SK-N-SH treated with all-trans-retinoic acid at 6 μM for 48 hours (cell line): ENCODE data around the gene OR2T11.

Experiments
- ATAC-seq: fragments of 200-7000 bp; cut with Tn5 transposase; 3 replicates; pipeline ENCODE4 v1.9.1; 2020; ENCODE audit warnings: mild to moderate bottlenecking, moderate library complexity
- ARNTL ChIP-seq: fragments of 450-650 bp; formaldehyde crosslinking; IDR thresholded peaks from 2 replicates; pipeline ENCODE4 v1.5.0; 2020; ENCODE audit warnings: low read depth, mild to moderate bottlenecking, moderate library complexity, borderline replicate concordance
- BACH2 ChIP-seq: fragments of 250-450 bp; sonication (Bioruptor Pico); IDR thresholded peaks from 2 replicates; pipeline ENCODE4 v1.9.0; 2021; ENCODE audit warnings: mild to moderate bottlenecking, borderline replicate concordance
- CREB5 ChIP-seq: fragments of 250-450 bp; sonication (Bioruptor Pico); IDR thresholded peaks from 2 replicates; pipeline ENCODE4 v1.5.1; 2020; ENCODE audit warnings: low read depth, mild to moderate bottlenecking, moderate library complexity
- CSDC2 ChIP-seq: fragments of 250-450 bp; sonication (Bioruptor Pico); IDR thresholded peaks from 2 replicates; pipeline ENCODE4 v1.5.0; 2020; ENCODE audit warnings: mild to moderate bottlenecking, moderate library complexity
- ESRRG ChIP-seq: fragments of 250-450 bp; sonication (Bioruptor Pico); IDR thresholded peaks from 2 replicates; pipeline ENCODE4 v1.6.1; 2021; ENCODE audit warnings: mild to moderate bottlenecking
- GLIS3 ChIP-seq: fragments of 250-450 bp; sonication (Bioruptor Pico); IDR thresholded peaks from 2 replicates; pipeline ENCODE4 v1.5.0; 2020; ENCODE audit warnings: mild to moderate bottlenecking, moderate library complexity
- ISL1 ChIP-seq: fragments of 250-450 bp; sonication (Bioruptor Pico); IDR thresholded peaks from 2 replicates; pipeline ENCODE4 v2.1.2; 2022; ENCODE audit warnings: mild to moderate bottlenecking, moderate library complexity
- OSR1 ChIP-seq: fragments of 250-450 bp; sonication (Bioruptor Pico); IDR thresholded peaks from 2 replicates; pipeline ENCODE4 v1.8.0; 2022; ENCODE audit warnings: moderate library complexity, mild to moderate bottlenecking, inconsistent platforms
- POU6F1 ChIP-seq: fragments of 250-450 bp; sonication (Bioruptor Pico); IDR thresholded peaks from 2 replicates; pipeline ENCODE4 v1.8.0; 2021; ENCODE audit warnings: low read depth, mild to moderate bottlenecking, moderate library complexity, borderline replicate concordance
- PPARA ChIP-seq: fragments of 250-450 bp; sonication (Bioruptor Pico); IDR thresholded peaks from 2 replicates; pipeline ENCODE4 v1.5.0; 2020; ENCODE audit warnings: mild to moderate bottlenecking, borderline replicate concordance
- RARB ChIP-seq: fragments of 250-450 bp; sonication (Bioruptor Pico); IDR thresholded peaks from 2 replicates; pipeline ENCODE4 v1.8.0; 2021; ENCODE audit warnings: mild to moderate bottlenecking, moderate library complexity
- SNAI2 ChIP-seq: fragments of 250-450 bp; sonication (Bioruptor Pico); IDR thresholded peaks from 2 replicates; pipeline ENCODE4 v1.5.0; 2020; ENCODE audit warnings: mild to moderate bottlenecking, moderate library complexity
- TCF4 ChIP-seq: fragments of 250-450 bp; sonication (Bioruptor Pico); IDR thresholded peaks from 2 replicates; pipeline ENCODE4 v1.8.0; 2021; ENCODE audit warnings: mild to moderate bottlenecking, moderate library complexity, borderline replicate concordance
- TOX ChIP-seq: fragments of 250-450 bp; sonication (Bioruptor Pico); IDR thresholded peaks from 2 replicates; pipeline ENCODE4 v1.8.0; 2021; ENCODE audit warnings: mild to moderate bottlenecking, moderate library complexity, borderline replicate concordance
- TSHZ2 ChIP-seq: fragments of 250-450 bp; sonication (Bioruptor Pico); IDR thresholded peaks from 2 replicates; pipeline ENCODE4 v1.5.0; 2020; ENCODE audit warnings: mild to moderate bottlenecking, moderate library complexity
- ZC3H10 ChIP-seq: fragments of 250-450 bp; sonication (Bioruptor Pico); IDR thresholded peaks from 2 replicates; pipeline ENCODE4 v1.5.1; 2021; ENCODE audit warnings: mild to moderate bottlenecking, moderate library complexity
- ZFP3 ChIP-seq: fragments of 250-450 bp; sonication (Bioruptor Pico); IDR thresholded peaks from 2 replicates; pipeline ENCODE4 v1.5.0; 2020; ENCODE audit warnings: mild to moderate bottlenecking, moderate library complexity
- ZFP30 ChIP-seq: fragments of 450-650 bp; formaldehyde crosslinking; IDR thresholded peaks from 2 replicates; pipeline ENCODE4 v1.5.0; 2022; ENCODE audit warnings: mild to moderate bottlenecking, moderate library complexity
- ZNF8 ChIP-seq: fragments of 450-650 bp; formaldehyde crosslinking; IDR thresholded peaks from 2 replicates; pipeline ENCODE4 v1.5.0; 2020; ENCODE audit warnings: mild to moderate bottlenecking, moderate library complexity
- TF ChIP-seq, protein P1 (sequence below): fragments of 250-450 bp; sonication (Bioruptor Pico); IDR thresholded peaks from 2 replicates; pipeline ENCODE4 v1.5.1; 2021; ENCODE audit warnings: mild to moderate bottlenecking, moderate library complexity

Gene OR2T11

DNA sequence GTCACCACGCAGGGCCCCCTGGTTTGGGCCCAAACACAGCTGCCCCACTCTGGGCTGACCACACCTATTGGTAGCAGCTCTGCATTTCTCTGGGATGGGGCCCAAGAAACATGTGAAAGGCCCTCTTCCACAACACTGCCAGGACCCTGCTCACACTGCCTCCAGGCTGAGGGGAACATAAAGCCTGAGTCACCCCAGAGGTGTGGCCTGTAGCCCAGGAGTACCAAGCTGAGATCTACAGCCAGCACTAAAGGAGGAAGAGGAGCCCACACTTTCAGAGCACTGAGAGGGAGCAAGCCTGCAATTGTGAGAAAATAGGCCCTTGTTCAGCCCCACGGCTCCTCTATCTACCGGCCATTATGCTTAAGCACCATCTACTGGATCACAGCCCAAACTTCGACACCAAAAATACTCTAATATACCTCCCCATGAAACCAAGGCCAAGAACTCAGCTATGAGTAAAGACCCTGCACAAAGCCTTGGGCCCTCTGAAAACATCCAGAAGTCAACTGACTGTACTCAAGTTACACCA, 22.9 kb downstream of the OR2T11 start:
- TF ChIP-seq ESRRG (no peak), TSHZ2 (CRISPR knock-in tag) (no peak), PPARA (no peak), RARB (no peak), TOX (CRISPR knock-in tag) (no peak), ARNTL (CRISPR knock-in tag) (no peak), GLIS3 (CRISPR knock-in tag) (no peak), OSR1 (CRISPR knock-in tag) (no peak), POU6F1 (CRISPR knock-in tag) (no peak), TCF4 (no peak), ISL1 (no peak)
- no peak for ATAC-seq

GRCh38 chr1:248610301-248610700, 24.6 kb downstream of the OR2T11 start:
- TF ChIP-seq TSHZ2 (CRISPR knock-in tag), result no peak
- TF ChIP-seq RARB, result no peak
- TF ChIP-seq ZFP30, result no peak
- TF ChIP-seq, protein P1, sequence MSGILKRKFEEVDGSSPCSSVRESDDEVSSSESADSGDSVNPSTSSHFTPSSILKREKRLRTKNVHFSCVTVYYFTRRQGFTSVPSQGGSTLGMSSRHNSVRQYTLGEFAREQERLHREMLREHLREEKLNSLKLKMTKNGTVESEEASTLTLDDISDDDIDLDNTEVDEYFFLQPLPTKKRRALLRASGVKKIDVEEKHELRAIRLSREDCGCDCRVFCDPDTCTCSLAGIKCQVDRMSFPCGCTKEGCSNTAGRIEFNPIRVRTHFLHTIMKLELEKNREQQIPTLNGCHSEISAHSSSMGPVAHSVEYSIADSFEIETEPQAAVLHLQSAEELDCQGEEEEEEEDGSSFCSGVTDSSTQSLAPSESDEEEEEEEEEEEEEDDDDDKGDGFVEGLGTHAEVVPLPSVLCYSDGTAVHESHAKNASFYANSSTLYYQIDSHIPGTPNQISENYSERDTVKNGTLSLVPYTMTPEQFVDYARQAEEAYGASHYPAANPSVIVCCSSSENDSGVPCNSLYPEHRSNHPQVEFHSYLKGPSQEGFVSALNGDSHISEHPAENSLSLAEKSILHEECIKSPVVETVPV (CRISPR knock-in tag), result no peak
- TF ChIP-seq ISL1, result no peak
- TF ChIP-seq SNAI2 (CRISPR knock-in tag), result no peak
- TF ChIP-seq GLIS3 (CRISPR knock-in tag), result no peak
- no peak for TF ChIP-seq CREB5
- TF ChIP-seq TCF4, result no peak
- no peak for TF ChIP-seq OSR1 (CRISPR knock-in tag)
- no peak for TF ChIP-seq BACH2
- TF ChIP-seq TOX (CRISPR knock-in tag), result no peak
- no peak for TF ChIP-seq ZNF8 (CRISPR knock-in tag)
- TF ChIP-seq ARNTL (CRISPR knock-in tag), result no peak
- TF ChIP-seq CSDC2 (CRISPR knock-in tag), result no peak
- no peak for TF ChIP-seq ZC3H10 (CRISPR knock-in tag)
- no peak for TF ChIP-seq POU6F1 (CRISPR knock-in tag)
- TF ChIP-seq PPARA, result no peak
- no peak for TF ChIP-seq ZFP3 (CRISPR knock-in tag)
- ATAC-seq, result no peak
